HepG2 (cell line): ENCODE data around the gene TMTC4. TPM values are rescaled to one million over a fixed set of nuclear protein-coding genes. Genes with fewer than 3 reads are reported as not detected.
A peak's percentile ranks its signal among the peaks of the same experiment; 100 is the strongest.

ENCODE experiments used
- CCAR2 ChIP-seq: fragments of 200-400 bp; formaldehyde crosslinking; optimal IDR thresholded peaks from 2 replicates; pipeline ENCODE3; 2018; ENCODE audit warnings: low read depth, mild to moderate bottlenecking, low read length, moderate library complexity
- DRAP1 ChIP-seq: IDR thresholded peaks from 2 replicates; pipeline ENCODE4 v1.6.1; 2016; ENCODE audit warnings: missing genetic modification reagents, missing compliant biosample characterization
- FIP1L1 ChIP-seq: fragments of 200-400 bp; formaldehyde crosslinking; IDR thresholded peaks from 2 replicates; pipeline ENCODE4 v1.6.1; 2018; ENCODE audit warnings: low read depth, mild to moderate bottlenecking, low read length, moderate library complexity, borderline replicate concordance; ENCODE audit not compliant: insufficient read depth
- FUBP1 ChIP-seq: sonication (generic); formaldehyde crosslinking; IDR thresholded peaks from 2 replicates; pipeline ENCODE4 v1.5.1; 2020; ENCODE audit warnings: missing genetic modification reagents, mild to moderate bottlenecking, borderline replicate concordance
- GATAD2A ChIP-seq: IDR thresholded peaks from 2 replicates; pipeline ENCODE4 v1.6.1; 2016
- KDM5A ChIP-seq: fragments of 200-600 bp; sonication (generic); IDR thresholded peaks from 2 replicates; pipeline ENCODE4 v1.7.0; 2018; ENCODE audit warnings: antibody characterized with exemption, mild to moderate bottlenecking, low read length, borderline replicate concordance
- MAZ ChIP-seq, 2 experiments: sonication (generic) in 1 of 2; formaldehyde crosslinking in 1 of 2; IDR thresholded peaks; 2 replicates each; pipeline versions ENCODE4 v1.5.0 to v1.6.1; 2012 to 2020; ENCODE audit warnings: low read depth in 2 of 2, mild to moderate bottlenecking in 2 of 2, borderline replicate concordance in 1 of 2, improper control_type of control experiment in 1 of 2, low read length in 1 of 2, missing genetic modification reagents in 1 of 2, moderate library complexity in 1 of 2
- ONECUT2 ChIP-seq: sonication (generic); formaldehyde crosslinking; IDR thresholded peaks from 2 replicates; pipeline ENCODE4 v1.4.0; 2020; ENCODE audit warnings: missing genetic modification reagents
- PAXIP1 ChIP-seq: sonication (generic); formaldehyde crosslinking; conservative IDR thresholded peaks from 2 replicates; pipeline ENCODE4 v1.4.0; 2020; ENCODE audit warnings: mild to moderate bottlenecking, missing genetic modification reagents, moderate library complexity
- RFX3 ChIP-seq: IDR thresholded peaks from 2 replicates; pipeline ENCODE4 v1.6.1; 2016; ENCODE audit warnings: missing biosample characterization, missing genetic modification reagents
- ZBTB21 ChIP-seq: sonication (generic); formaldehyde crosslinking; IDR thresholded peaks from 2 replicates; pipeline ENCODE4 v1.4.0; 2020; ENCODE audit warnings: missing genetic modification reagents
- ZBTB33 ChIP-seq: sonication (generic); formaldehyde crosslinking; IDR thresholded peaks from 2 replicates; pipeline ENCODE4 v1.4.0; 2020; ENCODE audit warnings: missing genetic modification reagents
- ZBTB39 ChIP-seq: sonication (generic); formaldehyde crosslinking; IDR thresholded peaks from 2 replicates; pipeline ENCODE4 v1.5.0; 2020; ENCODE audit warnings: missing genetic modification reagents
- ZFP41 ChIP-seq: sonication (generic); formaldehyde crosslinking; IDR thresholded peaks from 2 replicates; pipeline ENCODE4 v1.4.0; 2020; ENCODE audit warnings: mild to moderate bottlenecking, missing genetic modification reagents, borderline replicate concordance
- ZKSCAN8 ChIP-seq: IDR thresholded peaks from 2 replicates; pipeline ENCODE4 v1.6.1; 2016; ENCODE audit warnings: borderline replicate concordance, missing genetic modification reagents, missing compliant biosample characterization
- ZNF260 ChIP-seq: sonication (generic); formaldehyde crosslinking; IDR thresholded peaks from 2 replicates; pipeline ENCODE4 v1.4.0; 2020; ENCODE audit warnings: missing genetic modification reagents, low read depth, mild to moderate bottlenecking, borderline replicate concordance
- ZNF468 ChIP-seq: sonication (generic); formaldehyde crosslinking; IDR thresholded peaks from 2 replicates; pipeline ENCODE4 v1.8.0; 2022; ENCODE audit warnings: mild to moderate bottlenecking, moderate library complexity, missing genetic modification reagents
- ZNF570 ChIP-seq: sonication (generic); formaldehyde crosslinking; IDR thresholded peaks from 2 replicates; pipeline ENCODE4 v1.4.0; 2020; ENCODE audit warnings: mild to moderate bottlenecking, missing genetic modification reagents, borderline replicate concordance
- polyA plus RNA-seq, 8 experiments: library from polyadenylated mRNA; depleted of rRNA in 3 of 8; stranded (reverse) in 7 of 8; unstranded in 1 of 8; fragments of >200 nt; fragmentation: Illumina TruSeq in 4 of 8; extraction: Trizol in 4 of 8; gene quantifications; 2 replicates each; pipeline versions ENCODE4 v1.2.1 to v1.2.3, GENCODE V29; 2011 to 2016; ENCODE audit warnings: low read depth in 4 of 8, missing spikeins in 1 of 8, mixed read lengths in 1 of 8; ENCODE audit not compliant: insufficient read depth in 1 of 8
- total RNA-seq, 5 experiments: library from RNA; depleted of rRNA; stranded (reverse); fragments of >200 nt; fragmentation: Illumina TruSeq; extraction: Trizol; gene quantifications; 2 replicates each; pipeline ENCODE4 v1.2.3, GENCODE V29; 2016; ENCODE audit warnings: low read depth in 1 of 5

TMTC4 gene
- total and polyA plus RNA-seq, 2 of the 13 experiments (the other 11 are each of a cell fraction or from before 2014, with no cell fraction given): 16.0 to 22.6 TPM

- TF ChIP-seq FUBP1 (CRISPR knock-in tag): no peak
- no peak for TF ChIP-seq ZKSCAN8 (CRISPR knock-in tag)
- TF ChIP-seq ZFP41: no peak
- no peak for TF ChIP-seq MAZ (IDR thresholded peaks at IDR 0.05; ENCODE audit: borderline replicate concordance, low read depth, low read length)
- peak; percentile 90 for TF ChIP-seq MAZ (CRISPR knock-in tag; IDR thresholded peaks at IDR 0.05; ENCODE audit: low read depth)
- TF ChIP-seq ZNF570 (CRISPR knock-in tag): no peak
- TF ChIP-seq PAXIP1: no peak
- TF ChIP-seq ZBTB39: no peak
- TF ChIP-seq ZNF260 (CRISPR knock-in tag): no peak
- TF ChIP-seq FIP1L1: no peak
- no peak for TF ChIP-seq ONECUT2 (CRISPR knock-in tag)
- TF ChIP-seq DRAP1 (CRISPR knock-in tag): no peak
- no peak for TF ChIP-seq ZBTB21 (CRISPR knock-in tag)
- no peak for TF ChIP-seq CCAR2
- TF ChIP-seq GATAD2A (CRISPR knock-in tag): 0 out of 2 replicates have a peak, but pooled peaks have one; percentile 12
- TF ChIP-seq ZBTB33 (CRISPR knock-in tag): peak; percentile 73; the same call in 1 of the 2 replicates
- TF ChIP-seq KDM5A: no peak
- no peak for TF ChIP-seq ZNF468
- no peak for TF ChIP-seq RFX3 (CRISPR knock-in tag)
These were observed 86.0 kb downstream of the TMTC4 start, which contains the start of gene GGACT (continued) for GRCh38 chr13:100588331-100589177.
